Activated CD4-positive, alpha-beta T cell treated with anti-CD3 and anti-CD28 coated beads for 24 hours (primary cell): ENCODE measurements around the gene ANO1.

Experiments
- DNase-seq, 2 donors: peaks; one replicate each; pipeline ENCODE4 v3.0.0-alpha.2; 2020; ENCODE audit warnings: low read depth in 2 of 2

ANO1 gene

GRCh38 chr11:70095541-70096252, 17.6 kb downstream of the ANO1 start:
- no peak for DNase-seq

GRCh38 chr11:70097783-70098563, 19.9 kb downstream of the ANO1 start:
- DNase-seq = no peak

GRCh38 chr11:70098936-70099335, 20.8 kb downstream of the ANO1 start:
- DNase-seq = no peak

GRCh38 chr11:70099578-70100279, 21.6 kb downstream of the ANO1 start:
- no peak for DNase-seq

GRCh38 chr11:70100280-70100603, 22.1 kb downstream of the ANO1 start:
- DNase-seq = no peak

GRCh38 chr11:70100791-70101190, 22.7 kb downstream of the ANO1 start:
- no peak for DNase-seq

GRCh38 chr11:70103256-70103975, 25.3 kb downstream of the ANO1 start:
- no peak for DNase-seq

GRCh38 chr11:70104419-70104818, 26.3 kb downstream of the ANO1 start:
- no peak for DNase-seq

GRCh38 chr11:70104961-70105360, 26.8 kb downstream of the ANO1 start:
- no peak for DNase-seq

- no peak for DNase-seq
Measured at GRCh38 chr11:70105369-70105754, 27.2 kb downstream of the ANO1 start.

- no peak for DNase-seq
Measured at GRCh38 chr11:70105755-70106571, 27.8 kb downstream of the ANO1 start.

GRCh38 chr11:70106757-70107156, 28.6 kb downstream of the ANO1 start:
- DNase-seq = no peak

GRCh38 chr11:70107191-70107590, 29.1 kb downstream of the ANO1 start:
- DNase-seq = no peak

- no peak for DNase-seq
Measured at GRCh38 chr11:70107756-70108155, 29.6 kb downstream of the ANO1 start.

GRCh38 chr11:70108250-70108649, 30.1 kb downstream of the ANO1 start:
- no peak for DNase-seq

- DNase-seq = no peak
Measured at GRCh38 chr11:70109006-70109405, 30.9 kb downstream of the ANO1 start.

- DNase-seq = no peak
Measured at GRCh38 chr11:70109903-70110302, 31.8 kb downstream of the ANO1 start.

GRCh38 chr11:70110538-70111055, 32.5 kb downstream of the ANO1 start:
- DNase-seq = no peak

GRCh38 chr11:70111269-70112016, 33.3 kb downstream of the ANO1 start:
- no peak for DNase-seq

- DNase-seq = no peak
Measured at GRCh38 chr11:70112017-70112434, 33.9 kb downstream of the ANO1 start.
